ENCODE measurements around the gene RAB31.
"Not testable (repeated sequence)": the region's sequence is repeated elsewhere in the genome, so short reads cannot be mapped to it uniquely, and the experiment has no call there.

Gene RAB31

GRCh38 chr18:9852266-9853081 lies 144.4 kb downstream of the RAB31 start:
- ChIA-PET POLR2A (no interaction called here), CTCF (interaction anchor here (0.9 kb wide), 1 partner anchor 17 kb away, joined by 3 read pairs; no protein-coding TSS in a partner anchor)
- no peak for DNase-seq (ENCODE audit: extremely low spot score)
- TF ChIP-seq CTCF (IDR thresholded peaks at IDR 0.05; ENCODE audit: control extremely low read depth, extremely low read depth, low read depth, missing control alignments): no peak

DNA sequence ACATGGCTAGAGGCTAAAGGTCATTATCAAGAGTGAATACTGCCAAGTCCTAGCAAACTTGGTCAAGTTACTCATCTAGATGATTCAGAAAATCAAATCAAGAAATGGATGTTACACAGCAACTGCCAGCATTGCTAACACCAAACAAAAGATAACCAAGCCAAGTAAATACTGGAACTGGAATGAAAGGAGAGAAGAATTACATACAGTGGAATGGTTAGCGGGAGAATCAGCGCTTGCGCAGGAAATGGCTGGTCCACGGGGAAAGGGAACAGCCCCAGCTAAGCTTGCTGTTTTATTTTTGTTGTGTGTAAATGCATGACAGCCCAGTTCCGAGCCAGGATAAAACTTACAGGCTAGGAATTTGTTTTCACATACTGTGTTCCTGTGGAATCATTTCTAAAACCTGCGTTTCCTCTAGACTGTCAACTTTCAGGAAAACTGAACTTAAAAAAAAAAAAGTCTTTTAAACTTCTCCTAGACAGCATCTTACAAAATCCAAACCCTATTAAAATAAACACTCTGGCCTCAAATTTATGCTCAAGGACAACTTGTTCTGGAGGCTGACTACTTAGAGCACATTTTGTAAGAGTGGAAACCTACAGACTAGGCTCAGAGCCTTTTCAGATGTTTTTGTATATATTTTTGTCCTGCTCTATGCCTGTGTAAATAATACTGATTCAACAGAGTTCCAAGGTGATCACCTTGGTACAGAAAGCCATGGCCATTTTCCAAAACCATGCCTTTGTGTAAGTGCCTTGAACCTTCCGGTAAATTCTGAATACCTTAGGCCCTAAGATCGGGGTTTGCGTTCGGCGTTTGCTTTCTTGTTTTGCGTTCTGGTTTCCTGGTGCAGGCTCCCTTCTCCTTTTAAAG lies 146.9 kb downstream of the RAB31 start:
- TF ChIP-seq CTCF (IDR thresholded peaks at IDR 0.05; ENCODE audit: control extremely low read depth, extremely low read depth, low read depth, missing control alignments): no peak
- DNase-seq (ENCODE audit: extremely low spot score): no peak
- ChIA-PET CTCF (no interaction called here), POLR2A (no interaction called here)

- POLR2A ChIA-PET: no interaction called here
- CTCF ChIA-PET: interaction anchor here (1.1 kb wide), 1 partner anchor 9 kb away, joined by 3 read pairs; no protein-coding TSS in a partner anchor
- no peak for TF ChIP-seq CTCF (IDR thresholded peaks at IDR 0.05; ENCODE audit: control extremely low read depth, extremely low read depth, low read depth, missing control alignments)
- no peak for DNase-seq (ENCODE audit: extremely low spot score)
These were observed 147.6 kb downstream of the RAB31 start for GRCh38 chr18:9855681-9856080.

GRCh38 chr18:9856092-9856491 lies 148.0 kb downstream of the RAB31 start:
- POLR2A ChIA-PET: no interaction called here
- CTCF ChIA-PET: interaction anchor here (1.1 kb wide), 1 partner anchor 9 kb away, joined by 3 read pairs; no protein-coding TSS in a partner anchor
- DNase-seq (ENCODE audit: extremely low spot score): no peak
- no peak for TF ChIP-seq CTCF (IDR thresholded peaks at IDR 0.05; ENCODE audit: control extremely low read depth, extremely low read depth, low read depth, missing control alignments)

DNA sequence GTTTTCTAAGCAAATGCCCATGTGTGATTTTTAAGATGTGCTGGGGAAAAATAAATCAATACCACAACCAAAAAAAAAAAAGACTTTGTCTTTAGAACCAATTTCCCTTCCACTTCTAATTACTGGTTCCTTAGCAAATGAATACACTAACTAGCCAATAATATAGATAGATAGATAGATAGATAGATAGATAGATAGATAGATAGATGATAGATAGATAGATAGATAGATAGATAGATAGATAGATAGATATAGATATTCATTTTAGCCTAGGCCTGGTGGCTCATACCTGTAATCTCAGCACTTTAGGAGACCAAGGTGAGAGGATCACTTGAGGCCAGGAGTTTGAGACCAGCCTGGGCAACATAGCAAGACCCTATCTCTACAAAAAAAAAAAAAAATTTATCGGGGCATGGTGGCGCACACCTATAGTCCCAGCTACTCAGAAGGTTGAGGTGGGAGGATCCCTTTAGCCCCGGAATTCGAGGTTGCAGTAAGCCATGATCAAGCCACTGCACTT lies 149.4 kb downstream of the RAB31 start:
- CTCF ChIA-PET: interaction anchor here (1.1 to 1.5 kb wide), 3 partner anchors 10 to 31 kb away, joined by 3 read pairs; no protein-coding TSS in a partner anchor
- POLR2A ChIA-PET; DNase-seq (ENCODE audit: extremely low spot score): not testable (repeated sequence)

- no peak for DNase-seq (ENCODE audit: extremely low spot score)
- TF ChIP-seq CTCF (IDR thresholded peaks at IDR 0.05; ENCODE audit: control extremely low read depth, extremely low read depth, low read depth, missing control alignments): no peak
- CTCF ChIA-PET: interaction anchor here (1.1 to 1.5 kb wide), 3 partner anchors 11 to 30 kb away, joined by 3 read pairs; no protein-coding TSS in a partner anchor
- POLR2A ChIA-PET: no interaction called here
These were observed 150.5 kb downstream of the RAB31 start for GRCh38 chr18:9858642-9859041.
